GM18517 (cell line): Measurements from ENCODE around the gene OR10A3.

Experiments used
- ATAC-seq: cut with Tn5 transposase; IDR thresholded peaks from one replicate; pipeline ENCODE4 v1.9.1; 2021; ENCODE audit warnings: mild to moderate bottlenecking, moderate library complexity; ENCODE audit not compliant: unreplicated experiment

Gene OR10A3

GRCh38 chr11:7941146-7941545 is 362 bp downstream of the OR10A3 start:
- ATAC-seq, result no peak

DNA sequence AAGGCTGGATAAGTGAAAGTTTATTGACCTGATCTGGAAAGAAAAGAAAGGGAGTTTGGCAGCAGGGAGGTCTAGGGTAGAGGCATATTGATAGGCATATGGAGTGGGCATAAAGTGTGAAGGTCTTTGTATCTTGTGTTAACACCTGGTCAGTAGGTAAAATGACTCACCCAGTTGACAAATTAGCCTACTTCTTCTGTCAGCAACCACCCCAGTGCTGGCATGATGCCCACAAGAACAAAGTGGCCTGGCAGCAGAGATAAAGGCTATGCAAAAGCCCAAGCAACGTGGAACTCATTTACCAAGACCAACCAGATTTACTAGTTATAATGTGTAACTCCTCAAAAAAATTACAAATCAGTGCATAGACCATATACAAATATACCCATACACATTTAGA is 4.9 kb downstream of the OR10A3 start:
- no peak for ATAC-seq

DNA sequence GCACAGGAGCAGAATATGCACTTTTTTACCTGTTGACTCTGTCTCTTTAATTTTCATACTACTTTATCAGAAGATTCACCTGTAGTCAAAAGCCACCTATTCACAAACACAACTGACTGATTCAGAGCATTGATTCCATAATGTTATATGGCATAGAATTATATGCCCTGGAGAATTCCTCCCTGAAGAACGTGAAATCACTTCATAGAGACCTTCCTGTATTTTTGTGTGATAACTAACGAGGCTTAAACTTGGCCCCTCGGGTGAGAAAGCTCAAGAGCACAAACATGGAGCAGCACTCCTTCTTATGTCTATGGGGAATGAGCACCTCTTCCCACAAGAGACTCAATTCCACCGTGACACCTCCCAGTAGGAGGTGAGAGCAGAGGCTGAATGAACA is 10.3 kb downstream of the OR10A3 start, which contains the start of gene OR10A6:
Gene OR10A6 (minus strand): TSS at position 101 of the 400 bp plus-strand sequence. CDS start 2,606 bp downstream, outside the sequence.
- no peak for ATAC-seq

DNA sequence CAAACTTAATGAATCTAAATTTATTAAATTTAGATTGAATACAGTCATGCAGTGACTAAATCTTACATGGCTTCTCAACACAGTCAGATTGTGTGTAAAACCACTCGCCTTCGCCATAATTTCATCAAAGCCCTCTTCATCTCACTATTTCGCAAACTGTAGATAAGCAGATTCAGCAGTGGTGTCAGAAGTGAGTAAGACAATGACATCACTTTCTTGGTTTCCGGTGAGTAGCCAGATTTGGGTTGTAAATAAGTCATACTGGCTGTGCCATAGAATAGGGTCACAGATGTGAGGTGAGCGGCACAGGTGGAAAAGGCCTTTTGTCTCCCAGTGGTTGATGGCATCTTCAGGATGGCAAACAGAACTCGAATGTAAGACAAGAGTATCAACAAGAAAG is 13.9 kb downstream of the OR10A3 start:
- no peak for ATAC-seq

DNA sequence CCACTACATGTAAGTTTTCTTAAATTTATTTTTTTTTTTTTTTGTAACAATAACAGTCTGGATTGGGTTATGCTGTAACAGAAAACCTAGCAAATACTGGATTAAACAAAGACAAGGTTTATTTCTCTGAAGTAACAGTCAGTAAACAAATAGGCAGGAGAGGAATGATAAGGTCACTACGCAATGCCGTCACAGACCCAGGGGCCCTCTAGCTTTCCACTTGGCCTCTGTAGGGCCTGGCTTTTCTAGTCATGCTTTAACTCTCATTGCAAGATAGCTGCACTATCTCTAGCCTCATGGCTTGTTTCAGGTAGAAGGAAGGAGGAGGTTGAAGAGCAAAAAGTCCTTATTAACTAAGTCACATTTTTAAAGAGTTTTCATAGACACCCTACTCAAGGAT is 17.0 kb downstream of the OR10A3 start:
- ATAC-seq, result no peak

DNA sequence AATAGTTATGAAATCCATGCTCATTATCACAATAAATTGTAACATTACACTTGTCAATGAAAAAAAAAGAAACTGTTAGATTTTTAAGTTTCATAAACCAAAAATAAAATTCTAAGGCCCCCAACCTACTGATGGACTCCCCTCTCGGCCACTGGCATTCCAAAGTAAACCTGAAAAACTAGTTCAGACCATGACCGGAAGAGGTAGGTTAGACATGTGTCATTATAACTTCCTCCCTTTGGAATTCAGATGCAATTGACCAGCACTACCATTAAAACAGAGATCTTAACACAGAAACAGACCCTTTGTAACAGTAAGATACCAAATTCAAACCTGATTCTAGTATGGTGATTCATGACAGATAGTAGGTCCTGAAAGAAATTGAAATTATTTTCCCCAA is 23.4 kb downstream of the OR10A3 start:
- no peak for ATAC-seq

DNA sequence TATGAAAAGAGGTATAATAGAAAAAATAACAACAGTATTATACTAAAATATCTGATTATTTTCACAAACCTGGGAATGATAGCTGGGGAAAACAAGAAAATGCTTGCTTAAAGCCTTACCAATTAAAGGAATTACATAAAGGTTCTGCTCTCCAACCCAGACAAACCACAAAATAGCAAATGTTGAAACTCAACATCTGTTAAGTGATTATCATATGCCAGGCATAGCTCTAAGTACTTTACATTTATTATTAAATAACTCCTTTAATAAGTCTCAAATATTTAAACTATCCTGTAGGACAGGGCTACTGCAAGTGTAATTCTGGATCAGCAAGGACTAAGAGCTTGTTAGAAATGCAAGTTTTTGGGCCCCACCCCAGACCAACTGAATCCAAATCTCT is 30.5 kb downstream of the OR10A3 start:
- no peak for ATAC-seq

DNA sequence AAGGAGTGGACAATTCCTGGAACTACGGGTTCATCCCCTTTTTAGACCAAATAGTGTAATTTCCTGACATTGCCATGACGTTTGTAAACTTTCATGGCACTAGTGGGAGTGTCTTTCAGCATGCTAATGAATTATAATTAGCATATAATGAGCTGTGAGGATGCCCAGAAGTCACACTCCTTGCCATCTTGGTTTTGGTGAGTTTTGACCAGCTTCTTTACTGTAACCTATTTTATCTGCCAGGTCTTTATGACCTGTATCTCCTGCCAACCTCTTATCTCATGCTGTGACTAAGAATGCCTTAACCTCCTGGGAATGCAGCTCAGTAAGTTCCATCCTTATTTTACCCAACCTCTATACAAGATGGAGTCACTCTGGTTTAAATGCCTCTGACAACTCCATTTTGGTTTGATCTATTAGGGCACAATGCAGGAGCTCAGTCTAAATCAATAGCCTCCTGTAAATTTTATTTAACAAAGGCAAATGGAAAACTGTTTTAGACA is 31.2 kb downstream of the OR10A3 start:
- ATAC-seq, result no peak

DNA sequence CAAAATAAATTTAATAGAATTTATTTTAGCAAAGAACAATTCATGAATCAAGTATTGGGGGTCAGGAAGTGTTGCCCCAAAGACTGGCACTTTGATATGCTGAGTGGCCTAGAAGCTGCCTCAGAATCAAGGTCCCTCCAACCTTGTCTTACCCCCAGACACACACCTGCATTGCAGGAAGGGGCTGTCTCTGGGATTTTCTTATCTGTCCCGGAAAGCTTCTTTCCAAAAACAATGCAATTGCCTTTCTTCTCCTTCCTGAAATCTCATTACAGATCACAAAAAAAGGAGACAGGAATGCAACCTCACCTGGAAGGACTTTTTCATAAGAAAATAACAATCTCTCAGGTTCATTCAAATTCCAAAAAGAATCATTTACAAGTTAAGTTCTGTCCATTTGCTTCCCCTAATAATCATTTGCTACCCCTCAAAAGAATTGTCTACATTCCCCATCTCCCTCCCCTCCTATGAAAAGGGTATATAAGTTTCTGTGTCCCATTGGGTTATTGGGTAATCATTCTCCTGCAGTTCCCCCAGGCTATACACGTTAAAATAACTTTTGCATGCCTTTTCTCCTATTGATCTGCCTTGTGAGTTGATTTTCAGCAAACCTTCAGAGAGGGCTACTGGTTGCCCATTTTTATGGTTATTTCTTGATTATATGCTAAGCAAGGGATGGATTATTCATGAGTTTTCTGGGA is 31.8 kb downstream of the OR10A3 start:
- no peak for ATAC-seq

DNA sequence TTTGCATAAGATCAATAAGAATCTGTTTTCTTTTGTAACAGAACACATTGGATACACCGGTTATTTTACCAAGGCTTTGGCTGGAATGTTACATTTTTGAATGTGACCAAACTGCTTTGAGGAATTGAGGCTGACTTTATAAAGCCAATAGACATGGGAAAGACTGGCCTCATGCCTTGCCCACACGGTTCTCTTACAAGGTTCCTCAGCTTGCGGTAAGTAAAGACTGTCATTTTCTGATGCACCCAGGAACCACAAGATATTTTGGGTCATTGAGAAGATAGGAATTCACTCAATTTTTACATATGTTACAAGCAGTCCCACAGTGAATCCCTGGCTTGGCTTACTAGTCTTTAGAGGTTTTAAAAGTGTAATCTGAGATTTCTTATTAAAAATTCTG is 34.4 kb downstream of the OR10A3 start:
- no peak for ATAC-seq

GRCh38 chr11:7906481-7906880 is 35.0 kb downstream of the OR10A3 start:
- no peak for ATAC-seq

- ATAC-seq, result no peak
Measured at GRCh38 chr11:7905961-7906429, 35.5 kb downstream of the OR10A3 start.

DNA sequence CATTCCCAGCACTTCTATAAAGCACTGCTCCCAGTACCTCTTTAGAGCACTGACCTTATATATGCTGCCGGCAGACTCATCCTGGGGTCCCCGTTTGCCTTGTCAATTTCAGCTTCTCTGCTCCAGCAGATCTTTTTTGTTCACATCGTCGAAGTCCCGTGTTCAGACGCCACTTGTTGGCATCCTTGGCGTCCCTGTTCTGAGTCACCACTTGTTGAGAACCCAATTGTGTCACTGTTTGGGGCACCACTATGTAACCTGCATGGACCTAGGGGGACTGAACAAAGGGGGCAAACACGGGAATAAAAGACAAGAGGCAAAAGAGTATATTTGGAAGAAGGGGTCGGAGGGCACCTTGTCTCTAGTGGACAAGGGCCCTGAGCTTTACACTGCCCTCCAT is 36.0 kb downstream of the OR10A3 start:
- no peak for ATAC-seq

GRCh38 chr11:7904917-7905316 is 36.6 kb downstream of the OR10A3 start:
- ATAC-seq, result no peak

DNA sequence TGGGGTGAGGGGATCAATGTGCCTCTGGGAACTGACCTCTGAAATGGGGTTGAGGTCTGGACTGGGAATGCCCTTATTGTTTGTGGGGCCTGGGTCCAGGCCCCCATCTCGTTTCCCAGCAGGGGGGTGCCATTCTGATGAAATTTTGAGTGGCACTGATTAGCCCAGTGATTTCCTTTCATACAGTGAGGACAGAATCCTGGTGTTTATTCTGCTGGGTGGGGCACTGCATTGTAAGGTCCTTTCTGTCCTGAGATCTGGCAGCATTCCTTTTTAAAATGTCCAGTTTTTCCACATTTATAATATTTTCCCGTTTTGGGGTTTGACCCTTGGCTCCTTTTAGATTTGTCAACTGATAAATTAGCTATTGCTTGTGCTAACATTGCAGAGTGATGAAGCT is 37.6 kb downstream of the OR10A3 start:
- no peak for ATAC-seq

GRCh38 chr11:7901319-7901854 is 40.1 kb downstream of the OR10A3 start:
- no peak for ATAC-seq

DNA sequence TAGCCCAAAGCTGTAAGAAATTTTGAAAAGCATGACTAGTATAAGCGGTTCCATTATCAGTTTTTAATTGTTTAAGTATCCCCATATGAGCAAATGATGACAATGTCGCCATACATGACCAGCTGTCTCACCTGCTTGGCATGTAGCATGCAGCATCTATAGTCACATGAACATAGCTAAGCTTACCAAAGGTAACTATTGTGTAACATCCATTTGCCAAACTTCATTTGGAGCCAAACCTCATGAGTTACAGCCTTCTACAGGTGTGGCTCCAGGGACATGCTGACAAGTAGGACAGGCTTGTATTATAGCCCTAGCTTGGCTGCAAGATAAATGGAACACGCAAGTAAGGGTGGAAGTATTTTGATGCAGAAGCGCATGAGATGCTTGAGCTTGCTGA is 40.8 kb downstream of the OR10A3 start:
- no peak for ATAC-seq

DNA sequence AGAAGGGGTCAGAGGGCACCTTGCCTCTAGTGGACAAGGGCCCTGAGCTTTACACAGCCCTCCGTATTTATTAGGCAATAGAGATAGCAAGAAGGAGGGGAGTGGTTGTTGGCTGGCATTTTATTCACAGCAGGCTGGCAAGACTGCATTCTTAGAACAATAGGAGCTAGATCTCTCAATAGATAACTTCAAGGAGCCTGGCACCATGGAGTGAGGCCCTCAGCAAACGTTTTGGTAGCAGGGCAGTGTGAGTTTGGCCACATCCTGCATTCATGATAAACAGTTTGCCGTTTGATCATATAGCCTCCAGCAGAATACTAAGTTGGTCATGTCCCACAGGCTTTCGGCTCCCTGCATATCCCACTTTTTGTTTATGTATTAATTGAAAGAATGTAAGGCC is 42.1 kb downstream of the OR10A3 start:
- no peak for ATAC-seq

- ATAC-seq, result no peak
Measured at GRCh38 chr11:7898666-7899283, 42.7 kb downstream of the OR10A3 start.

- no peak for ATAC-seq
Measured at GRCh38 chr11:7896009-7896785, 45.3 kb downstream of the OR10A3 start.

GRCh38 chr11:7894251-7894650 is 47.3 kb downstream of the OR10A3 start:
- no peak for ATAC-seq
